Endothelial cell of umbilical vein (primary cell): Measurements from ENCODE around the gene PNPLA2. TPM values are rescaled to one million over a fixed set of nuclear protein-coding genes. Genes with fewer than 3 reads are reported as not detected.

Experiments used
- BruUV-seq: library from RNA; stranded (reverse); fragments of 400-500 nt; replicated peaks from 2 replicates; lab custom pipeline; 2021; lab: Mats Ljungman, UMichigan
- CTCF ChIA-PET: fragments of 300-600, 350-600 bp; sonication (Branson Sonifier 250); formaldehyde crosslinking; loops from one replicate; lab custom pipeline; 2021; ENCODE audit warnings: antibody characterized with exemption, inconsistent platforms; lab: Charles Lee
- POLR2A ChIA-PET: fragments of 300-600, 350-600 bp; sonication (Branson Sonifier 250); formaldehyde crosslinking; loops from one replicate; lab custom pipeline; 2021; ENCODE audit warnings: antibody characterized with exemption, inconsistent platforms; lab: Charles Lee
- DNase-seq: peaks from one replicate; pipeline ENCODE4 v3.0.0-alpha.2; 2011; ENCODE audit warnings: low read depth, low spot score
- FAIRE-seq: peaks from 2 replicates; lab custom pipeline; 2011; peaks lifted over from hg19 to GRCh38; lab: Jason Lieb, UNC
- H2AFZ ChIP-seq: 2 replicates; pipeline ENCODE4 v1.6.0; 2012; ENCODE audit warnings: low read depth, low read length, control low read depth, inconsistent platforms
- H3K27ac ChIP-seq: 2 replicates; pipeline ENCODE4 v1.5.1; 2011; ENCODE audit warnings: low read depth, mild to moderate bottlenecking, control low read depth, low read length, moderate library complexity; ENCODE audit not compliant: insufficient read depth
- H3K27me3 ChIP-seq, 2 experiments: 2 replicates each; pipeline versions ENCODE4 v1.6.0 to v1.6.1; 2011; ENCODE audit warnings: low read length in 2 of 2, mixed read lengths in 1 of 2; ENCODE audit not compliant: control insufficient read depth in 2 of 2, insufficient read depth in 2 of 2
- H3K36me3 ChIP-seq, 2 experiments: 2 replicates in 1 of 2; 3 replicates in 1 of 2; pipeline ENCODE4 v1.5.1; 2011; ENCODE audit warnings: low read length in 2 of 2, mild to moderate bottlenecking in 1 of 2, moderate library complexity in 1 of 2; ENCODE audit not compliant: control insufficient read depth in 2 of 2, insufficient read depth in 2 of 2; ENCODE audit errors: extremely low read depth in 1 of 2
- H3K4me1 ChIP-seq: 3 replicates; pipeline ENCODE4 v1.5.1; 2011; ENCODE audit warnings: mild to moderate bottlenecking, low read length; ENCODE audit not compliant: control insufficient read depth, insufficient read depth; ENCODE audit errors: extremely low read depth
- H3K4me2 ChIP-seq: 2 replicates; pipeline ENCODE4 v1.6.1; 2011; ENCODE audit warnings: low read length, control low read depth, mixed read lengths; ENCODE audit not compliant: insufficient read depth
- H3K4me3 ChIP-seq, 3 experiments: fragments of 200-600 bp in 1 of 3; sonication (generic), shearing (Covaris generic) in 1 of 3; replicated peaks in 1 of 3; 2 replicates each; pipeline ENCODE4 v1.5.1; 2011 to 2016; ENCODE audit warnings: control low read depth in 3 of 3, low read length in 3 of 3, mild to moderate bottlenecking in 2 of 3, inconsistent platforms in 1 of 3, low read depth in 1 of 3, moderate library complexity in 1 of 3; ENCODE audit not compliant: insufficient read depth in 1 of 3
- H3K79me2 ChIP-seq: 2 replicates; pipeline ENCODE4 v1.6.0; 2012; ENCODE audit warnings: low read length, inconsistent platforms; ENCODE audit not compliant: control insufficient read depth, insufficient read depth
- H3K9ac ChIP-seq: replicated peaks from 2 replicates; pipeline ENCODE3; 2011; ENCODE audit warnings: low read length, control low read depth; ENCODE audit not compliant: insufficient read depth; ENCODE audit errors: extremely low read depth
- H3K9me1 ChIP-seq: replicated peaks from 3 replicates; pipeline ENCODE4 v1.6.0; 2011; ENCODE audit warnings: mild to moderate bottlenecking, low read length; ENCODE audit not compliant: control insufficient read depth, insufficient read depth; ENCODE audit errors: extremely low read depth
- H3K9me3 ChIP-seq: replicated peaks from 2 replicates; pipeline ENCODE4 v1.5.1; 2012; ENCODE audit warnings: low read length, inconsistent platforms; ENCODE audit not compliant: control insufficient read depth, insufficient read depth
- H4K20me1 ChIP-seq: replicated peaks from 2 replicates; pipeline ENCODE3; 2011; ENCODE audit warnings: mild to moderate bottlenecking, low read length; ENCODE audit not compliant: control insufficient read depth, insufficient read depth; ENCODE audit errors: extremely low read depth
- CTCF ChIP-seq, 2 donors: IDR thresholded peaks; 1 replicate in 1 of 2; 2 replicates in 1 of 2; pipeline ENCODE4 v1.5.1; 2011; ENCODE audit warnings: low read length in 2 of 2, mild to moderate bottlenecking in 2 of 2, moderate library complexity in 2 of 2, control low read depth in 1 of 2, inconsistent platforms in 1 of 2, low read depth in 1 of 2; ENCODE audit not compliant: insufficient read depth in 1 of 2; ENCODE audit errors: extremely low read depth in 1 of 2
- EZH2 ChIP-seq: IDR thresholded peaks from 2 replicates; pipeline ENCODE4 v1.6.1; 2012; ENCODE audit warnings: borderline replicate concordance, low read depth, mild to moderate bottlenecking, moderate library complexity, low read length, inconsistent platforms; ENCODE audit not compliant: severe bottlenecking
- GATA2 ChIP-seq: IDR thresholded peaks from 2 replicates; pipeline ENCODE4 v1.7.0; 2011; ENCODE audit warnings: low read depth, mild to moderate bottlenecking, moderate library complexity, mixed read lengths, low read length; ENCODE audit not compliant: insufficient read length, insufficient read depth
- JUN ChIP-seq: IDR thresholded peaks from 2 replicates; pipeline ENCODE4 v1.6.1; 2011; ENCODE audit warnings: borderline replicate concordance, low read depth; ENCODE audit not compliant: insufficient read length, insufficient read depth
- MAX ChIP-seq: IDR thresholded peaks from 2 replicates; pipeline ENCODE4 v1.6.1; 2011; ENCODE audit not compliant: insufficient read depth, insufficient read length
- MYC ChIP-seq: IDR thresholded peaks from one replicate; pipeline ENCODE4 v1.6.1; 2011; ENCODE audit warnings: mild to moderate bottlenecking, low read depth, low read length
- POLR2AphosphoS5 ChIP-seq: IDR thresholded peaks from 2 replicates; pipeline ENCODE4 v1.6.1; 2012; ENCODE audit warnings: low read depth, mild to moderate bottlenecking, control low read depth, low read length, moderate library complexity; ENCODE audit not compliant: insufficient read depth
- dilution Hi-C: fragments of 300-500 bp; cut with MboI; formaldehyde crosslinking; loops from one replicate; pipeline ENCODE4 v1.15.0; 2019; ENCODE audit warnings: low sequenced_read_pairs; ENCODE audit not compliant: extremely low pct_ligation_motif_present
- intact Hi-C: fragments of 100-400 bp; cut with micrococcal nuclease; formaldehyde crosslinking; loops from one replicate; pipeline ENCODE4 v1.10.0; 2022
- polyA plus RNA-seq, 4 experiments: library from polyadenylated mRNA; depleted of rRNA in 3 of 4; stranded (reverse) in 3 of 4; unstranded in 1 of 4; fragments of >200 nt; gene quantifications; 2 replicates each; pipeline versions ENCODE4 v1.2.1 to v1.2.3, GENCODE V29; 2011 to 2012; ENCODE audit warnings: missing spikeins in 1 of 4
- total RNA-seq: library from RNA; stranded (reverse); gene quantifications from 2 replicates; pipeline ENCODE4 v1.2.3, GENCODE V29; 2021

PNPLA2 gene
- total and polyA plus RNA-seq, 2 donors (not counting 3 experiments of a cell fraction or from before 2014, with no cell fraction given), result 73.1 to 75.6 TPM

GRCh38 chr11:853682-854448, 35.2 kb downstream of the PNPLA2 start:
- FAIRE-seq, result no peak
- no peaks in the 10 kb centered on the region for H3K27me3 ChIP-seq
- no peak overlapping the region for H3K4me3 ChIP-seq
- BruUV-seq, result no TSS peak
- no peak overlapping the region for H3K4me2 ChIP-seq
- no peak for TF ChIP-seq MAX
- TF ChIP-seq EZH2, result no peak
- TF ChIP-seq POLR2AphosphoS5, result no peak
- no peak for TF ChIP-seq MYC
- no peak for TF ChIP-seq JUN
- no peak for TF ChIP-seq GATA2
- no peak for TF ChIP-seq CTCF (IDR thresholded peaks at IDR 0.05; ENCODE audit: extremely low read depth in 1 of 2, insufficient read depth in 1 of 2, low read depth in 1 of 2, low read length in 2 of 2)
- no peaks in the 10 kb centered on the region for H4K20me1 ChIP-seq
- no peaks in the 10 kb centered on the region for H3K9me3 ChIP-seq
- H3K79me2 ChIP-seq, result no peaks in the 10 kb centered on the region
- H3K4me1 ChIP-seq, result no peaks in the 10 kb centered on the region
- no peak overlapping the region for H2AFZ ChIP-seq
- ChIA-PET CTCF (no interaction called here), POLR2A (no interaction called here)
- intact Hi-C loops (no loop called here), dilution Hi-C loops (no loop called here)
- H3K9me1 ChIP-seq, result no peaks in the 10 kb centered on the region
- no peaks in the 10 kb centered on the region for H3K36me3 ChIP-seq
- H3K9ac ChIP-seq, result no peak overlapping the region
- no peak overlapping the region for H3K27ac ChIP-seq
- DNase-seq, result no peak
